SK-N-MC (cell line): Measurements from ENCODE around the gene CELF2.

Experiments
- EZH2 ChIP-seq: fragments of 200-600 bp; sonication (generic); IDR thresholded peaks from one replicate; pipeline ENCODE4 v1.6.1; 2017; ENCODE audit warnings: antibody characterized with exemption
- POLR2AphosphoS5 ChIP-seq: IDR thresholded peaks from 2 replicates; pipeline ENCODE4 v1.6.1; 2012; ENCODE audit warnings: mild to moderate bottlenecking, low read depth, low read length, borderline replicate concordance

GRCh38 chr10:11238893-11239292, 221.2 kb downstream of the CELF2 start:
- no peak for TF ChIP-seq POLR2AphosphoS5
- TF ChIP-seq EZH2 = no peak
